GM21619 (cell line): ENCODE data around the gene HDAC9.
"Not testable (repeated sequence)": the region's sequence is repeated elsewhere in the genome, so short reads cannot be mapped to it uniquely, and the experiment has no call there.

Experiments used
- ATAC-seq: cut with Tn5 transposase; IDR thresholded peaks from one replicate; pipeline ENCODE4 v1.9.1; 2021; ENCODE audit not compliant: unreplicated experiment

HDAC9 gene

DNA sequence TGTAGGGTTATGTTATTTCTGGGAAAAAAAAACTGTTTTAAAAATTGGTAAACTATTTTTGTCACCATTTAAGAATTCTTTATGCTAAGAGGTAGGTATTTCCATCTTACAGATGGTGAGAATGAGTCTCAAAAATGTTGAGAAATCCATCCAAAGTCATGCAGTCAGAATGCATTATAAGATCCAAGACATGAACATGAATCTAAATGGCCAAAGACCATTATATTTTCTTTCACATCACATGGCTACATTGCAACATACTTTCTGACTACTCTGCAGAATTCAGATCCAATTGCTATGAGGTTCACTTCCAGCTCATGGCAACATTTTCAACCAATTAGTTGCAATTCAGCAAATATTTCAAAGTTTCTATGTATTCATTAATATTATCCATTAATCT is 440.7 kb downstream of the HDAC9 start:
- no peak for ATAC-seq

DNA sequence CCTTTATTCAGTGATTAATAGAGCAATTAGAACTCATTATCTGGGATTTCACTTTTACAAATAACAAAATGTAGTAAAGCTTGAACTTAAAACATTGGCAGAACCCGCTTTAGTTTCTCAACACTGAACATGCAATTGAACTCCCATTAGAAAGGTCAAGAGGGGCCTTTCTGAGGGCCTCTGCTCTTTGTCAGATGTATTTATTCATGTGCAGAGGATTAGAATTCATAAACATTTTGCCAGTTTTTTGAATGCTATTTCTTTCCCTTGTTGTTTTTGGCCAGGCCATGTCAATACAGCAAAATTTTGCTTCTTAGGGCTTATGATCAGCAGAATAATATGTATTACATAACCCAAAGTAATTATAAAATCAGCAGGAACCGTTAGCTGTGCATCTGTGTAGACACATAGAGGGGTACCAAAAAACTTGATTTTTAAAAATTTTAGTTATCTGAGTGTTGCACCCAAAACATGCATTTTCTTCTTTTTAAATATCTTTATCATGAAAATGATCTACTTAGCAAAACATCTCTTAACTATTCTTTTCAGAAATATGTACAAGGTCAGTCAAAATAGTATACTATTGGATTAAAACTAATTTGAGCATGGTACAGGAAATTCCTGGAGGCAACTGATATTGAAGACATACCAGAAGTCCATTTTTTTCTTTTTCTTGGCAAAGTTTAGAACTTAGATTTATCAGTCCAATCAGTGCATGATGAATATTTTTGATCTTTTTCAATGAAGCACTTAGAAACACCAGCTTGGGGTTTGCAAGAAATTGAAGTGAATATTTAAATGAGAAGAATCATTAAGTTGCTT is 444.4 kb downstream of the HDAC9 start:
- no peak for ATAC-seq

DNA sequence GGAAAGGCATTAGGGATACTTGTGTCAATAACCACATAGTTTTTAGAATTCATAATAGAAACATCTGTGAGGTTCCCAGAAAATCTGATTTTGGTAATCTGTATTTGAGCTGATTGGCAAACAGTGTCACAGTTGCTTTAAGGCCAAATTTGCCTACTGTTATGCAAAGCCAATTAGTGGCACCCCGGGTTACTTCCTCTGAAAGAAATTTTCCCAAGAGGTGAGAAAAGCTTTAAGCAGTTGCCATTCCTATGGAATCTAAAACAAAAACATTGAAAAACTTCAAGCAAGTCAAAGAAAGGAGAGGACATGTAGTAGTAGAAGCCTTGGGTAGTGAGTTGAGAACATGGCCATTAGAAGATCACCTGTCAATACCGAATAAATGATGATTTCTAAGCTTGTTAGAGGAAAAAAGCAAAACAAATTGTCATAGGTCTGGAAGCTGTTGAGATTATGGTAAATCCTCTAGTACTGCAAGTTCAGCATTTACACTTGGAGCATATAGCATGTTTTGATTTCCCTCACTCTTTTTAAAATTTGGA is 445.1 kb downstream of the HDAC9 start:
- no peak for ATAC-seq

DNA sequence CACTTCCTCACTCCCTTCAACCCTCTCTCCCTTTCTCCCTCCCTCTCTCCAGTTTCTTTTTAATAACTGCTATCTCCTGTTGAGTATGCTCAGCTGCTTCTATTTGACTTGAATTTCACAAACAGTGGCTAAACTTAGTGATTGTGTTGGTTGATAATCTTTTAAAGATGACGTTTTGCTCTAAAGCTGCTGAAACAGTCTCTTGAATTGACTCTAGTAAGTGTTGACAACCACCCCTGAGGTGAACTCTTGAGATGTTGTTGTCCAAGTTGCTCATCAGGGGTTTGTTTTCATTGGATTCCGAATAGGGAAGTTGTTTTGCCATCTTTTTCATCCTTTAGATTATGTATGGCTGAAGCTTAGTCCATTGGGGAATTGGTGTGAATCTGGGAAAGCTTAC is 445.7 kb downstream of the HDAC9 start:
- no peak for ATAC-seq

DNA sequence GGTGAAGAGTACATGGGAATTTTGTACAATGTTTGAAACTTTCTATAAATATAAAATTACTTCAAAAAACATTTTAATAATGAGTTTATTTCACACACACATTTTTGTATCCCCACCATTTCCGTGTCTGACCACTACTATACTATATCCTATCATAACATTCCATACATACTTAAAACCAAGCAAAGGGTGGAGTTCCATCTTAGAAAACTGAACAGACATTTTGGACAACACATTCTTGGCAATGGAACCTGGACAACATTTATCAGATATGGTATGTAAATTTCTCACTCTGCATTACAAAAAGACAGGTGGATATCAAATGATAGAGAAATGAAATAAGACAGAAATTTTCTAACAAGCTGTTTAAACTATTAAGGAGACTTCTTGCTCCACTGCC is 453.0 kb downstream of the HDAC9 start:
- no peak for ATAC-seq

DNA sequence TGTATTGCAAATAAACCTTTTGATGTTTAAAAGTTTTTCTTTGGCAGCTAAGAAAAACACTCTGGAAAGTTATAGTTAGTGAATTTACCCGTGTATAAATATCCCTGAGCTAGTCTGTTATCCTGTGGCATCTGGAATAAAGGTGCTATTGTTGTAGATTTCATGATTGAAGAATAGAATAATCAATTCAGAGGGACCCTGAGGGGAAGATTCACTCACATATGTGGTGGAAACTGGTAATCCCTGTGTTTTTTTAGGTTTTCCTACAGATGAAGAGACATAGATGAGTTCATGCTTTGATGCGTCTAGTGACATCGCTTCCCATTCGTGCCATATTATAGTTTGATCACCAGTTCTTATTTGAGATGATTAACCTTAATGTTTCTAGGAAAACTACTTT is 457.3 kb downstream of the HDAC9 start:
- no peak for ATAC-seq

DNA sequence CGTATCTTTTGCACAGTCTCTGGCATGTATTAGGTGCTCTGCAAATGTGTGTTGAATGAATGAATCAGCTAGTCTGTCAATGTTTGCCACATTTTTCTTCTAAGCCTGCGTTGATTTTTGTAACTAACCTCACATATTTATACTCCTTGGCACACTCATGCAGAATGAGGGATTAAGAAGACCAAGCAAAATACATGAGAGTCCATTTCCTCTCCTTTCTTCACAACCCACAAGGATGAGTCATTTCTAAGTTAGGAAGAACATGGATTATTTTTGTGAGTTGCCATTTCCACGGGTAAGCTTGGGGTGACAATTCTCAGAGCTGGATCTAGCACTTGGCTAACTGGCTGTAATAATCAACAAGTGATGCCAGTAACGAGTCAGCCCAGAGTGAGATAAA is 463.1 kb downstream of the HDAC9 start:
- ATAC-seq = no peak

DNA sequence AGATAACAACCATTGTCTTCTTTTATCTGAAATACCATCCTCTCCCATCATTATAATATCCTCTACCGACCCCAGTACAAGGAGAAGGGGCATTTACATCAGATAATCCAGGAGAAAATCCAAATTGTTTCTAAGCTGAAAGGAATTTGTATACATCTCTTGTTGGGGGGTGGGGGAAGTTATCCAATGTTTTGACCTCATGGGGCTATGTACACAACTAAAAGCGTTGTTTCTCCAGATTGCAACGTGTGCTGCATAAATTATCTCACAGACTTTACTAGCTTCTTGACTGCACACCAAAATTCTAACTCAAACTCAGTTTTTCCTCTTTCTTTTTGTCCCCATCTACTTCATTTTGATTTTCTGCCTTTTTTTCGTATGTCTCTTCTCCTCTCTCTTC is 465.2 kb downstream of the HDAC9 start:
- no peak for ATAC-seq

DNA sequence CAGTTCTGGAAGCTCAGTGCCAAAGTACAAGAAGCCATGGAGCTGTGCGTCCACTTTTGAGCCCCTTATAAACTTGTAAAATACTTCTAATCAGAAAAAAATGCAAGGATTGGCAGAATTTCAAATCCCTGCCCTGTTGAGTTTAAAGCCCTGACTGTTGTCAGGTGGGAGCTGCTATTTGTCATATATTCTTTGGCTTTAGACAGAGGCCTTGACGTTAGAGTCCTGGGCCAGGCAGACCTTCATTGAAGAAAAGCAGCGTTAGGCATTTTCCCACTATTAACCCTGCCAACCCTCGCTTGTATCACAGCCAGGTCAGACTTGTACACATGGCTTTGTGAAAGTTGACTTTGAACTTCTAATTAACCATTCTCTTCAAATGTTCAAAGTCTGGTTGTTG is 466.5 kb downstream of the HDAC9 start:
- no peak for ATAC-seq

DNA sequence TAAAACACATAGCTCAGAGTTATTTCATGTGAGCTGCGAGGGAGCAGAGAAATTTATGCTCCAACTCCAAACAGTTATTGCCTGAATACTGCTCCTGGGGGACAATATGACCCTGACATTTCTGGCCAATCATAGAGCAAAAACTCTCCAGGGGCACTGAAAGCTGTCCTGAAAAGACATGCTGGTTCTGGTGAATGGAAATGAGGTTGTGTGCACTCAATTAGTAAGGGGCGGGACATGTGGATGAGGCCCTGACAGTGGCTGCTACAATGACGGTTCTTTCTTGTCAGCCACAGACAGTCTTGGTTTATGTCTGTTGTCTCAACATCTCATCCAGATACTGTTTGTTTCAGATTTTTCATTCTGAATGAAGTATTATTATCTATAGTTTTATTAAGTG is 470.1 kb downstream of the HDAC9 start:
- no peak for ATAC-seq

DNA sequence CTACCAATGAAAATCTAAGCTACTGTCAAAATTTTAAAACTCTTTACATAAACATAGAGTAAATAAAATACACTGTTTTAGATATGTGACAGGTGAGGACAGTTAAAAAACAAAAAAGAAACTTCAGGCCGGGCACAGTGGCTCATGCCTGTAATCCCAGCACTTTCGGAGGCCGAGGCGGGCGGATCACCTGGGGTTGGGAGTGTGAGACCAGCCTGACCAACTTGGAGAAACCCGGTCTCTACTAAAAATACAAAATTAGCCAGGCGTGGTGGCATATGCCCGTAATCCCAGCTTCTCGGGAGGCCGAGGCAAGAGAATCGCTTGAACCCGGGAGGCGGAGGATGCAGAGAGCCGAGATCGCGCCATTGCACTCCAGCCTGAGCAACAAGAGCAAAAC is 472.2 kb downstream of the HDAC9 start:
- ATAC-seq = not testable (repeated sequence)

DNA sequence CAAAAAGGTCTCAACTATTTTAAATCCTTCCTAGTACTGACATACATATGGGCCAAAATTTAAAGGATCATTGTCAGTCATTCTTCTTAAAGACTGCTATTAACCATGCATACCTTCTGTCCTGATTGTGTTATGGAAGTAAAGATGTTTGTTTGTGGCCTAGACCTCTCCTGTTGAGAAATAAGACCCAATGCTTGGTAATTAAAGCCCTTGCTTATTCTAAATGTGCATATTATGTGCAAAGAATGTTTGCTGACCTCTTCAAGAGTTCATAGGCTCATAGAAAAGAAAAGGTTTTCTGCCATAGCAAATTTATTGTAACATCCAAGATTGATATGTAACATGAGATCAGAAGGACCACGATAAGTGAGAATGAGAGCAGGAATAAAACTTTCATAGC is 476.3 kb downstream of the HDAC9 start:
- ATAC-seq = no peak

DNA sequence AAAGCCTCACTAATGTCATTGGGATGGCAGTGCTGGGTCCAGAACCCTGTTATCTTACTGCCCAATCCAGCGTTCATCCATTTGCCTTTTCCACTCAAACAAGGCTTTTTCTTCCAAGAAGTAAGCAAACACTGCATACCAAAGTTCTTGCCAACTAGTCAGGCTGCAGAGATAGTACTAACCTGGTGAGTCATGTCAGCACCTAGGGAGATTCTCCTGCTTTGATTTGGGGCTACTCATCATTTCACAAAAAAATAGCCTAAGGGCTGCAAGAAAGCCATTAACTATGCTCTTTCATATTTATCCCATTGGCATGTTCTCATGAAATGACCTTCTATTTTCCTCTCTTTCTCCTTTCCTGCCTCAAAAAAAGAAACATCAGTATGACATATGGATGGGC is 479.3 kb downstream of the HDAC9 start:
- ATAC-seq = no peak

DNA sequence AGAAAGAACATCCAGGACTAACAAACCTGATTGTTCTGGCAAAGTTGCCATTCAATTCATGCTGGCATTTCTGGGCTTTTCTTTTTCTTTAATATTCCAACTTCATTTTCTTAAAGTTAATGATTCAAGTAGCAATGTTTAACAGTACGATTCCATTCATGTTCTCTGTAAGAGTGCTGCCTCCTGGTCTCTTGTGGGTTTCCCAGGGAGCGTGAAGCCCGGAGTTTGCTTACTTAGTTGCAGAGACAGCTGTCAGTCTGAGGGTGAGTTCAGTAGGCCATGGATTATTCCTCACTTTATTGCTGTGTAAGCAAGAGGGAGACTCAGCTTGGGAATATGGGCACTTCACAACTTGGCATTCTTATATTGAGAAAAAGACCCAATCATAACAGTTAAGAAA is 479.7 kb downstream of the HDAC9 start:
- no peak for ATAC-seq

DNA sequence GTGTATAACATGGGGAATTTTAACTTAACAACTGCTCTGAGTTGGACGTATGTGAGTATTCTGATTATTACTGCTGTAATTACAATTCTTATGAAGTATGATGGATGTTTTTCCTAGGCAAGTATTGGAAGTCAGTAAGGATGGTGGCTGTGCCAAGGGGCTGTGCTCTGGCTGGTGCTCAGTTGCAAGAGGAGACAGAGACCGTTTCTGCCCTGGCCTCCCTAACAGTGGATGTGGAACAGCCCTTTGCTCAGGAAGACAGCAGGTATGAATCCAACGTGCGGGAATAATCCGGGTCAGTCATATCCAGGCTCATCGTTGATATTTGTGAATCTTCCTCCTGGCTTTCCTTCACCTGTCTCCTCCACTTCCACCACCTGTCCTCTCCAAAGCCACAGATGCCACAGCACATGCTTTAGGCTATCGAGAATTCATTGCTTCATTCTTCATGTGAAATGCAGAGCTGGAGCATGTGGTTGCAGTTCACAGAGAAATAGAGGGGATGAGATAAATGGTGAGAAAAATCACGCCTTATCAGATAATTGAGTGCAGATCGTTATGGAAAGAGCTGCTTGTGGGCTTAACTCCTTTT is 480.2 kb downstream of the HDAC9 start:
- no peak for ATAC-seq

DNA sequence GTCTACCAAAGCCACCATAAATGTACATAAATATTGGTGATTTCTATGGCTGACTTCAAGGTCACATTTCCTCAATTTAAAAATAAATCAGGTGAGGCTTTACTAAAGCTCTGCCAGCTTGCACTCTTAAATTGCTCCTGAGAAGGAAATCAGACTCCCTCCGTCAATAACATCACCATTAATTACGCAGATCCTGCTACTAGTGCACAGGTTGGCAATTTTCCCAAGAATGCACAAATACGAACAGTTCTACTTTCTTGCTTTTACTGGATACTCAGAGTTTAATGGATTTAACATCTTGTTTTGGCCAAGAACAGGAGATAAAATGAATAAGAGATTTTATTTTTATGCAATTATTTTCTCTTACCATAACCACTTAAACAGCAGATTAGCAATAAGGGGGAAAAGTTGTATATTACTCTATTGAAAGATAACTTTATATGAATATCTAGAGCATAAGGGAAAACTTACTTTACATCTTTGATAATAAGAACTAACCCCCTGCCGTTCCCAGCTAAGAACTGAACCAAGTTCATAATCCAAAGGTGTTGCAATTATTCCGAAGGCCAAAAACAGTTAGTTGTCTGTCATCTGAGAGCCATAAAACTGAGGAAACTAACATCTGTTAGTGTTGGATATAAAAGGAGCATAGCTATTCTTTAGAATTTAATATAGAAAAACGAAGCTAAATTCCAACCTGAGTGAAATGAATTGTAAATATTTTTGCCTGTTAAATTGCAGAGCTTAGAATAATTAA is 481.3 kb downstream of the HDAC9 start:
- no peak for ATAC-seq

DNA sequence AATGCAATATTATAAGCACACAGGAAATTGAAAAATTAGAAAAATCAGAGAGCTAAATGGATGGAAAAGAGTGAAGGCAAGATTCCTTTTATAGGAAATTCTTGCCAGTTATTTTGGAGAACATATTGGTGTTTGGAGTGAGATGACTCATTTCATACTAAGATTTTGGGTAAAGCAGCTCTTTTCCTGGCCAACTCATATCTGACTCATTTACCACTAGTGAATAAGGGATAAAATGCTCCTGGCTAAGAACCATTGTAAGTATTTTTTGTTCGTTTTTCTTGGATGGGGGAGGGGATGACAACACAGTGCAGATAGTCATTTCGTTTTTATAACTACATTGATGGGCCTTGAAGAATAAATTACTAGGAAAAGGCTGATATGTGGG is 482.6 kb downstream of the HDAC9 start:
- no peak for ATAC-seq

DNA sequence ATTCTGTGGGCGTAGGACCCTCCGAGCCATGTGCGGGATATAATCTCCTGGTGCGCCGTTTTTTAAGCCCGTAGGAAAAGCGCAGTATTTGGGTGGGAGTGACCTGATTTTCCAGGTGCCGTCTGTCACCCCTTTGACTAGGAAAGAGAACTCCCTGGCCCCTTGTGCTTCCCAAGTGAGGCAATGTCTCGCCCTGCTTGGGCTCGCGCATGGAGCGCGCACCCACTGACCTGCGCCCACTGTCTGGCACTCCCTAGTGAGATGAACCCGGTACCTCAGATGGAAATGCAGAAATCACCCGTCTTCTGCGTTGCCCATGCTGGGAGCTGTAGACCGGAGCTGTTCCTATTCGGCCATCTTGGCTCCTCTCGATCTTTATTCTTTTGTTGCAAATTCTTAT is 495.2 kb downstream of the HDAC9 start:
- ATAC-seq = not testable (repeated sequence)

DNA sequence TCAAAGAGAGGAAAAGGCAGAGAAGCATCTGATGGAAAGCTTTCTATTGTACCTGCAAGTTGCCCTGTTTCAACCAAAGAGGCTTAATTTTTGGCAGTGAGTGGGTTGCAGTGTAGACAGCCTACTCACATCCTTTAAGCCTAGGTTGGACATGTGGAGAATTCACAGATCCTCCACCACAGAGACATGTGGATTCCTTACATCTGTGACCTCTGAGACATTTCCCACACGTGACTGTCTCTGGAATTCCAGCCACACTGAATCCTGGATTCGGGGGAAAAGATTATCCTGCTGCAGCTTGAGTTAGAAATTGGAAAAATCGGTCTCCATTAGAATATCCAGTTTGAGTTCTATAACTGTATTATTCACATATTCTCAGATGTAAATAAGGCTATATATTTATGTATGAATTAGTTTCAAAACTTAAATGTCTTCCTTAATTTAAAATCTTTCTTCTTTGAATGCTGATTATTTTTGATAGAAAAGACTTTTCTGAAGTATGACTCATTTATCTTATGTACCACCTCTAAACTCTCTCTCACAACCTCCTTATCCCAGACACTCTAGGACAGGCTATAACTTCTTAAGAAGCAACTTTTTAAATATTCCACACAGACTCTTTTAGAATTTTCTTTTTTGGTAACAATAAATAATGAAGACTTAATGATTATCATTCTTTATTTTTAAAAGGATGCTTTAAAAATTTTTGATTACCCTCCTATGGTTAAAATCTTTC is 498.6 kb downstream of the HDAC9 start:
- ATAC-seq = no peak

DNA sequence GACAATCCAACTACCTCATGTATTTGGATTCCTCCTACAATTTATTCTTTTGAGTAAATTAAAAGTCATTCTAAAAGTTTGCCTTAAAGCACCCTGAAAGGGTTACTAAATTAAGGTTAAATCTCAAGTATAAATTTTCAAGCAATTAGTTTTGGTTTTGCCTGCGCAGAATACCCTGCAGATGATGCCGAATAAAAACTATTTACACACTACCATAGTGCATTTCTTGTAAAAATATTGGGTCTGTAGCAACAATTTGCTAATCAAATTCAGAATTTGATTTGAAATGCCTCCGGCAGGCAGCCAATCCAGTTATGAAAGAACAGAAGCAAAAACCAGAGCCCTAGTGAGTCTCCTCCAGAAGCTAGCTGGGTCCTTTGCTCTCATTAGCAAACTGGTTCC is 499.7 kb downstream of the HDAC9 start:
- no peak for ATAC-seq

DNA sequence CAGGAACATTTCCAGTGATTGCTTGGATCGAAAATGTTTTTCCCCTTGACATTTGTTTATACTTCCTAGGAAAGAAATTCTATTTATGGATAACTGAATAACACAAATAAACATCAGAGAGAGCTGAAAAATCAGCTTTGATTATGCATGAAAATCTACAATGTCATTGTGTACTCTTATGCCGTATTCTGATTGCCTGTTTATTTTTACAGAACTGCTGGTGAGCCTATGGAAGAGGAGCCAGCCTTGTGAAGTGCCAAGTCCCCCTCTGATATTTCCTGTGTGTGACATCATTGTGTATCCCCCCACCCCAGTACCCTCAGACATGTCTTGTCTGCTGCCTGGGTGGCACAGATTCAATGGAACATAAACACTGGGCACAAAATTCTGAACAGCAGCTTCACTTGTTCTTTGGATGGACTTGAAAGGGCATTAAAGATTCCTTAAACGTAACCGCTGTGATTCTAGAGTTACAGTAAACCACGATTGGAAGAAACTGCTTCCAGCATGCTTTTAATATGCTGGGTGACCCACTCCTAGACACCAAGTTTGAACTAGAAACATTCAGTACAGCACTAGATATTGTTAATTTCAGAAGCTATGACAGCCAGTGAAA is 500.4 kb downstream of the HDAC9 start:
- ATAC-seq = no peak
